Neural progenitor cell (in vitro differentiated cells): ENCODE data around the gene ARHGAP15. TPM values are rescaled to one million over a fixed set of nuclear protein-coding genes. Genes with fewer than 3 reads are reported as not detected.

Experiments used
- DNase-seq: peaks from one replicate; pipeline ENCODE4 v3.0.0-alpha.2; 2016; ENCODE audit warnings: low spot score
- H2AFZ ChIP-seq: fragments of 200-600 bp; sonication (generic); replicated peaks from 2 replicates; pipeline ENCODE4 v1.6.1; 2016; ENCODE audit warnings: antibody characterized with exemption
- H3F3A ChIP-seq: fragments of 200-600 bp; sonication (generic); 2 replicates; pipeline ENCODE4 v1.6.1; 2016; ENCODE audit warnings: antibody characterized with exemption, low read depth
- H3K27ac ChIP-seq: fragments of 200-600 bp; sonication (generic); 2 replicates; pipeline ENCODE4 v1.5.1; 2016; ENCODE audit warnings: mild to moderate bottlenecking
- H3K27me3 ChIP-seq: fragments of 200-600 bp; sonication (generic); 2 replicates; pipeline ENCODE4 v1.6.1; 2016; ENCODE audit warnings: mild to moderate bottlenecking, moderate library complexity
- H3K36me3 ChIP-seq: fragments of 200-600 bp; sonication (generic); 2 replicates; pipeline ENCODE4 v1.5.1; 2016
- H3K4me1 ChIP-seq: fragments of 200-600 bp; sonication (generic); 2 replicates; pipeline ENCODE4 v1.6.1; 2016; ENCODE audit warnings: mixed run types
- H3K4me2 ChIP-seq: fragments of 200-600 bp; sonication (generic); 2 replicates; pipeline ENCODE4 v1.6.1; 2016
- H3K4me3 ChIP-seq: fragments of 200-600 bp; sonication (generic); 2 replicates; pipeline ENCODE4 v1.5.1; 2016
- H3K79me2 ChIP-seq: fragments of 200-600 bp; sonication (generic); 2 replicates; pipeline ENCODE4 v1.6.1; 2016; ENCODE audit warnings: low read depth
- H3K9ac ChIP-seq: fragments of 200-600 bp; sonication (generic); 2 replicates; pipeline ENCODE4 v1.6.1; 2016
- H3K9me3 ChIP-seq: fragments of 200-600 bp; sonication (generic); 2 replicates; pipeline ENCODE4 v1.5.1; 2016; ENCODE audit warnings: low read depth
- H4K20me1 ChIP-seq: fragments of 200-600 bp; sonication (generic); 2 replicates; pipeline ENCODE4 v1.6.1; 2016; ENCODE audit warnings: low read depth
- H3K27ac Mint-ChIP-seq: 3 replicates; pipeline ENCODE4 v1.8.0; 2021; ENCODE audit warnings: mixed read lengths
- H3K27me3 Mint-ChIP-seq: 2 replicates; pipeline ENCODE4 v1.8.0; 2022; ENCODE audit warnings: low read depth, mild to moderate bottlenecking, inconsistent platforms, moderate library complexity, mixed read lengths; ENCODE audit not compliant: insufficient read depth
- H3K36me3 Mint-ChIP-seq: 3 replicates; pipeline ENCODE4 v1.8.0; 2021; ENCODE audit warnings: mixed read lengths
- H3K4me1 Mint-ChIP-seq: 3 replicates; pipeline ENCODE4 v1.8.0; 2021; ENCODE audit warnings: mixed read lengths
- H3K4me3 Mint-ChIP-seq: 3 replicates; pipeline ENCODE4 v1.8.0; 2021; ENCODE audit warnings: mild to moderate bottlenecking, moderate library complexity, mixed read lengths
- H3K9me3 Mint-ChIP-seq: 3 replicates; pipeline ENCODE4 v1.8.0; 2020; ENCODE audit warnings: mixed read lengths
- CTCF ChIP-seq: fragments of 200-600 bp; sonication (generic); IDR thresholded peaks from 2 replicates; pipeline ENCODE4 v1.5.1; 2017; ENCODE audit warnings: antibody characterized with exemption, mild to moderate bottlenecking
- EZH2 ChIP-seq: fragments of 200-600 bp; sonication (generic); IDR thresholded peaks from 2 replicates; pipeline ENCODE4 v1.6.1; 2017; ENCODE audit warnings: antibody characterized with exemption, mild to moderate bottlenecking, moderate library complexity
- EZH2phosphoT487 ChIP-seq: fragments of 200-600 bp; sonication (generic); IDR thresholded peaks from 2 replicates; pipeline ENCODE4 v1.6.1; 2017; ENCODE audit warnings: antibody characterized with exemption
- total RNA-seq: library from RNA; depleted of rRNA; stranded (reverse); fragments of >200 nt; gene quantifications from 2 replicates; pipeline ENCODE4 v1.2.3, GENCODE V29; 2015; ENCODE audit warnings: low replicate concordance

The ARHGAP15 gene
- total RNA-seq, 1 donor from 2014 or later, result 5.9 TPM

- Histone ChIP-seq H3K27ac (no peak overlapping the region), H3K9ac (no peak overlapping the region), H2AFZ (peak overlapping the region; percentile 96), H4K20me1 (no peaks in the 10 kb centered on the region), H3K4me2 (no peak overlapping the region), H3K4me1 (no peaks in the 10 kb centered on the region), H3K4me3 (no peak overlapping the region), H3K27me3 (no peaks in the 10 kb centered on the region), H3F3A (no peaks in the 10 kb centered on the region), H3K36me3 (no peaks in the 10 kb centered on the region), H3K9me3 (no peaks in the 10 kb centered on the region), H3K79me2 (no peaks in the 10 kb centered on the region)
- H3K9me3 Mint-ChIP-seq, result no peaks in the 10 kb centered on the region
- H3K27me3 Mint-ChIP-seq, result no peaks in the 10 kb centered on the region
- no peaks in the 10 kb centered on the region for H3K36me3 Mint-ChIP-seq
- no peak overlapping the region for H3K27ac Mint-ChIP-seq
- DNase-seq, result peak; percentile 23
- TF ChIP-seq EZH2 (no peak), CTCF (no peak), EZH2phosphoT487 (no peak)
- H3K4me3 Mint-ChIP-seq, result no peak overlapping the region
- peaks cover 5% of the 10 kb centered on the region for H3K4me1 Mint-ChIP-seq
These were observed 112.3 kb downstream of the ARHGAP15 start for GRCh38 chr2:143241403-143242088.

- no peaks in the 10 kb centered on the region for H3K9me3 ChIP-seq
- H3K4me2 ChIP-seq, result no peak overlapping the region
- H2AFZ ChIP-seq, result no peak overlapping the region
- H3K27ac ChIP-seq, result no peak overlapping the region
- TF ChIP-seq EZH2 (no peak), EZH2phosphoT487 (no peak), CTCF (no peak)
- Mint-ChIP-seq H3K4me1 (peaks cover 4% of the 10 kb centered on the region), H3K9me3 (no peaks in the 10 kb centered on the region), H3K27ac (no peak overlapping the region), H3K27me3 (peaks cover 4% of the 10 kb centered on the region), H3K4me3 (no peak overlapping the region), H3K36me3 (no peaks in the 10 kb centered on the region)
- no peaks in the 10 kb centered on the region for H3K36me3 ChIP-seq
- no peaks in the 10 kb centered on the region for H3K4me1 ChIP-seq
- DNase-seq, result no peak
- H3K79me2 ChIP-seq, result no peaks in the 10 kb centered on the region
- no peaks in the 10 kb centered on the region for H4K20me1 ChIP-seq
- no peak overlapping the region for H3K9ac ChIP-seq
- H3F3A ChIP-seq, result no peaks in the 10 kb centered on the region
- H3K27me3 ChIP-seq, result no peaks in the 10 kb centered on the region
- H3K4me3 ChIP-seq, result no peak overlapping the region
These were observed 117.0 kb downstream of the ARHGAP15 start for GRCh38 chr2:143246246-143246645.

DNA sequence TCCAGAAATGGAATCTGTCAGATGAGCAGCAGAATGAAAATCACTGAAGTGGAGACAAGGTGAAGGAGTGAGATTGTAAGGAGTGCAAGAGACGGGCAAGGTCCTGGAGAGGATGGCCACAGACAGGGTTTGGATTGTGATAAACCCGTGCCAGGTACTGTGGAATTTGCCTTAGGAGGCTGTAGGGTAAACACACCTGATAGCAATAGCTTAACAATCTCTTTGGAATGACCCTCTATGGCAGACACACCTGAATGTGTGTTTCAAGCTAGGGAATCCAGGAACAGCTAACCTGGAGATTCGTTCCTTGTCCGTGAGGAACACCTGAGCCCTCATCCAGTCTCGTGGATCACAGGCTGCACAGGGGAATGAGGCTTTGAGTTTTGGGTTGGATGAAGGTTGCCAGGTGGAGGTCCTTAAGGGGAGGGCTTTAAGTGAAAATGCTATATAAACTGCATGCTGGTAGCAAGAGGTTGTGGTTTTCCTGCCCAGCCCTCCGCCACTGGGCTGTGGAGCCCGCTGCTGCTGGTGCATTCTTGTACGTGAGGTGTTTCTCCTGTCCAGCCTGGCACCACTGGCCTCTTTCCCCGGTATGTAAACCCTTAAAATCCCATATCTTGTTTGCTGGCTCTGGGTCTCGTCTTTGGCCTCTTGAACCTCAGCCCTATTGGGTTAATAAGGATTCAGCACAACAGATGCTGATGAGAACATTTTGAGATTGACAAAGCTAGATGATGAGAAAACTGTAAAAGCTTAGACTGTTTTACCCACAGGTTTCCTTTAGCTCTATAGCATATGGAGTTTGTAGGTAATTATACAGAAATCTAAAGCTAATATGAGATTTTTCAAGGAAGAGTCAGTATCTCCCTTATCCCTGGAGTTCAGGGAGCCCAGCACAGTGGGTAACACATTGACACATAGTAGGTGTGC, 117.9 kb downstream of the ARHGAP15 start:
- H3K4me1 Mint-ChIP-seq, result no peaks in the 10 kb centered on the region
- H3F3A ChIP-seq, result no peaks in the 10 kb centered on the region
- no peaks in the 10 kb centered on the region for H3K27me3 ChIP-seq
- TF ChIP-seq EZH2phosphoT487 (no peak), EZH2 (no peak), CTCF (no peak)
- H3K4me1 ChIP-seq, result no peaks in the 10 kb centered on the region
- no peak overlapping the region for H2AFZ ChIP-seq
- no peaks in the 10 kb centered on the region for H3K9me3 Mint-ChIP-seq
- H3K4me3 ChIP-seq, result no peak overlapping the region
- H3K27ac Mint-ChIP-seq, result no peak overlapping the region
- no peaks in the 10 kb centered on the region for H3K79me2 ChIP-seq
- H3K36me3 ChIP-seq, result no peaks in the 10 kb centered on the region
- H3K36me3 Mint-ChIP-seq, result no peaks in the 10 kb centered on the region
- H3K9ac ChIP-seq, result no peak overlapping the region
- DNase-seq, result no peak
- no peaks in the 10 kb centered on the region for H3K9me3 ChIP-seq
- no peak overlapping the region for H3K27ac ChIP-seq
- peaks cover 4% of the 10 kb centered on the region for H3K27me3 Mint-ChIP-seq
- no peaks in the 10 kb centered on the region for H4K20me1 ChIP-seq
- no peak overlapping the region for H3K4me3 Mint-ChIP-seq
- no peak overlapping the region for H3K4me2 ChIP-seq
